MM.1S (cell line): ENCODE data around the gene PPM1M.

ENCODE experiments used
- DNase-seq: peaks from one replicate; pipeline ENCODE4 v3.0.0-alpha.2; 2015
- H2AFZ ChIP-seq: fragments of 300-600 bp; sonication (generic); 2 replicates; pipeline ENCODE4 v1.6.0; 2016; ENCODE audit warnings: antibody characterized with exemption, low read length
- H3F3A ChIP-seq: fragments of 300-600 bp; sonication (generic); 2 replicates; pipeline ENCODE4 v1.6.1; 2016; ENCODE audit warnings: mild to moderate bottlenecking, antibody characterized with exemption, low read length, moderate library complexity, mixed read lengths; ENCODE audit not compliant: insufficient read depth
- H3K27ac ChIP-seq: fragments of 300-600 bp; sonication (generic); 2 replicates; pipeline ENCODE4 v1.5.1; 2016; ENCODE audit warnings: mild to moderate bottlenecking, low read length
- H3K27me3 ChIP-seq: fragments of 300-600 bp; sonication (generic); replicated peaks from 2 replicates; pipeline ENCODE4 v1.6.0; 2016; ENCODE audit warnings: low read length; ENCODE audit not compliant: insufficient read depth
- H3K36me3 ChIP-seq: fragments of 300-600 bp; sonication (generic); replicated peaks from 2 replicates; pipeline ENCODE4 v1.6.1; 2016; ENCODE audit warnings: mild to moderate bottlenecking, low read length, mixed read lengths; ENCODE audit not compliant: insufficient read depth
- H3K4me1 ChIP-seq: fragments of 300-600 bp; sonication (generic); 2 replicates; pipeline ENCODE4 v1.6.1; 2016; ENCODE audit warnings: low read length, mixed read lengths
- H3K4me2 ChIP-seq: fragments of 300-600 bp; sonication (generic); 2 replicates; pipeline ENCODE4 v1.6.0; 2016; ENCODE audit warnings: low read depth, low read length
- H3K4me3 ChIP-seq: fragments of 300-600 bp; sonication (generic); 2 replicates; pipeline ENCODE4 v1.5.1; 2016; ENCODE audit warnings: low read length, mixed read lengths
- H3K79me2 ChIP-seq: fragments of 300-600 bp; sonication (generic); 2 replicates; pipeline ENCODE4 v1.6.1; 2016; ENCODE audit warnings: mixed run types, low read length, mixed read lengths
- H3K9ac ChIP-seq: fragments of 300-600 bp; sonication (generic); 2 replicates; pipeline ENCODE4 v1.6.1; 2016; ENCODE audit warnings: low read length, mixed read lengths
- H3K9me2 ChIP-seq: fragments of 300-600 bp; sonication (generic); replicated peaks from 2 replicates; pipeline ENCODE4 v1.6.1; 2016; ENCODE audit warnings: mild to moderate bottlenecking, low read length, mixed read lengths; ENCODE audit not compliant: insufficient read depth
- H3K9me3 ChIP-seq: fragments of 300-600 bp; sonication (generic); replicated peaks from 2 replicates; pipeline ENCODE4 v1.6.1; 2016; ENCODE audit warnings: mild to moderate bottlenecking, low read length, mixed read lengths; ENCODE audit not compliant: insufficient read depth
- H4K20me1 ChIP-seq: fragments of 300-600 bp; sonication (generic); 2 replicates; pipeline ENCODE4 v1.6.1; 2016; ENCODE audit warnings: mild to moderate bottlenecking, low read length, moderate library complexity, mixed read lengths; ENCODE audit not compliant: insufficient read depth
- CTCF ChIP-seq: fragments of 300-600 bp; sonication (generic); IDR thresholded peaks from 2 replicates; pipeline ENCODE4 v1.5.1; 2016; ENCODE audit warnings: antibody characterized with exemption, low read length, mixed read lengths
- EZH2 ChIP-seq: fragments of 300-600 bp; sonication (generic); optimal IDR thresholded peaks from 2 replicates; pipeline ENCODE3; 2017; ENCODE audit warnings: low read depth, mild to moderate bottlenecking, antibody characterized with exemption, low read length, mixed read lengths
- EZH2phosphoT487 ChIP-seq: fragments of 300-600 bp; sonication (generic); IDR thresholded peaks from 2 replicates; pipeline ENCODE4 v1.6.1; 2018; ENCODE audit warnings: antibody characterized with exemption, low read length

PPM1M gene

GRCh38 chr3:52204337-52205073 lies 41.1 kb upstream of the PPM1M start:
- Histone ChIP-seq H3K4me1 (0 out of 2 replicates have a peak, but pooled peaks cover under 1% of the 10 kb centered on the region), H3K36me3 (peaks cover 4% of the 10 kb centered on the region; the same call in 1 of the 2 replicates), H3K4me3 (no peak overlapping the region)

DNA sequence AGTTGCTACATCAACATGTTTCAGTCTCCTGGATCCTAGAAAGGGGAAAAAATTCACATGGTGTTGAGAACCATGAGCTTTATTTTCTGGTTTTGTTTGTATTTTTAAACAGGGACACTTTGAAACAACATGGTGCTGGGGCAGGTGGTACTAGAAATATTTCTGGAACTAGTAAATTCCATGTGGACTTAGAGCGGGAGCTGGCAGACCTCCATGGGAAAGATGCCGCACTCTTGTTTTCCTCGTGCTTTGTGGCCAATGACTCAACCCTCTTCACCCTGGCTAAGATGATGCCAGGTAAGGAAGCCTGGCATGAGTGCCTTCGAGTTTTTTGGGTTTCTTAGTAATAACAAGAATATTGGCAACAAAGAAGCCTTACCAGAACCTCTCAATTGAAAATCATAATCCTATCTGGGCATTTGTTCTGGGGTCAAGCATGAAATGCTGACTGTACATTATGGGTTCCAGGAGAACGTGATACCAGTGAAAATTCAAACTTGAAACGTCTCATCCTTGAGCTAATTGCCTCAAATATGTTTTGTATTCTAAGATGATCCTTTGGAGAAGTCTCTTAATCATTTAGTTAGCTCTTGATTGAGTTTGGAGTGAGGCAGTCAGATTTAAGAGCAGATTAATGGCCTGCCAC lies 39.7 kb upstream of the PPM1M start:
- H3K79me2 ChIP-seq = no peaks in the 10 kb centered on the region
- no peak for DNase-seq
- H3K9me2 ChIP-seq = no peaks in the 10 kb centered on the region
- no peak overlapping the region for H3K9ac ChIP-seq
- H3K4me2 ChIP-seq = no peak overlapping the region
- no peaks in the 10 kb centered on the region for H3K27me3 ChIP-seq
- H3K27ac ChIP-seq = no peak overlapping the region
- TF ChIP-seq CTCF = no peak
- TF ChIP-seq EZH2 = no peak
- TF ChIP-seq EZH2phosphoT487 = no peak
- H3F3A ChIP-seq = no peaks in the 10 kb centered on the region
- H3K4me3 ChIP-seq = no peak overlapping the region
- no peaks in the 10 kb centered on the region for H3K9me3 ChIP-seq
- peaks cover 4% of the 10 kb centered on the region; the same call in 1 of the 2 replicates for H3K36me3 ChIP-seq
- no peaks in the 10 kb centered on the region for H3K4me1 ChIP-seq
- no peak overlapping the region for H2AFZ ChIP-seq
- no peaks in the 10 kb centered on the region for H4K20me1 ChIP-seq

More at GRCh38 chr3:52204337-52205073, 41.1 kb upstream of the PPM1M start:
- Histone ChIP-seq H4K20me1 (no peaks in the 10 kb centered on the region), H3K9ac (no peak overlapping the region), H2AFZ (no peak overlapping the region), H3K9me3 (no peaks in the 10 kb centered on the region), H3K4me2 (no peak overlapping the region), H3F3A (no peaks in the 10 kb centered on the region), H3K9me2 (no peaks in the 10 kb centered on the region), H3K27ac (no peak overlapping the region), H3K27me3 (no peaks in the 10 kb centered on the region), H3K79me2 (peaks cover under 1% of the 10 kb centered on the region)
- TF ChIP-seq CTCF (no peak), EZH2phosphoT487 (no peak), EZH2 (no peak)
- peak; percentile 34 for DNase-seq

DNA sequence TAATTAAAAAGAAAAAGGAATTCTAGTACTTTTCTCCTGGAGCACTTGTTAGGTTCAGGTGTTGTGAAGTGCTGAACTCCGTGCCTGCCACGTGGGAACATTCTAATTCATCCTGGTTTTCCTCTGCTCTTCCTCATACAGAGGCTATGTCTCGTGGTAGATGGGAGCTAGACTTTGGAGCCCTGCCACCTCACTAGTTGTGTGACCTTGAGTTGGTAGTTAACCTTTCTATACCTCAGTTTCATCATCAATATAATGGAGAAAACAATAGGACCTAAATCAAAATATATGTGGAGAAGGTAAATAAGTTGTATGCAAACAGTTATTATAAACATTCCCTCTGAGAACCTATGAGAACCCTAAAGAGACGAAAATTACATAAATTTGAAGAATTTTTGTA lies 37.0 kb upstream of the PPM1M start:
- no peak overlapping the region for H2AFZ ChIP-seq
- no peaks in the 10 kb centered on the region for H3K9me2 ChIP-seq
- H3K27ac ChIP-seq = no peak overlapping the region
- no peaks in the 10 kb centered on the region for H4K20me1 ChIP-seq
- H3K36me3 ChIP-seq = peaks cover 4% of the 10 kb centered on the region; the same call in 1 of the 2 replicates
- H3K9me3 ChIP-seq = no peaks in the 10 kb centered on the region
- no peaks in the 10 kb centered on the region for H3K27me3 ChIP-seq
- no peak overlapping the region for H3K4me3 ChIP-seq
- H3K4me2 ChIP-seq = no peak overlapping the region
- TF ChIP-seq EZH2phosphoT487 (no peak), EZH2 (no peak), CTCF (no peak)
- H3F3A ChIP-seq = no peaks in the 10 kb centered on the region
- no peaks in the 10 kb centered on the region for H3K4me1 ChIP-seq
- no peak for DNase-seq
- H3K9ac ChIP-seq = no peak overlapping the region
- H3K79me2 ChIP-seq = no peaks in the 10 kb centered on the region
